GM19238 (cell line): ENCODE measurements around the gene MRPS26.
A peak's percentile ranks its signal among the peaks of the same experiment; 100 is the strongest.
"Not testable (repeated sequence)": the region's sequence is repeated elsewhere in the genome, so short reads cannot be mapped to it uniquely, and the experiment has no call there.

Experiments used
- DNase-seq: peaks from one replicate; pipeline ENCODE4 v3.0.0; 2011; ENCODE audit warnings: low spot score; ENCODE audit not compliant: insufficient read length

Gene MRPS26

DNA sequence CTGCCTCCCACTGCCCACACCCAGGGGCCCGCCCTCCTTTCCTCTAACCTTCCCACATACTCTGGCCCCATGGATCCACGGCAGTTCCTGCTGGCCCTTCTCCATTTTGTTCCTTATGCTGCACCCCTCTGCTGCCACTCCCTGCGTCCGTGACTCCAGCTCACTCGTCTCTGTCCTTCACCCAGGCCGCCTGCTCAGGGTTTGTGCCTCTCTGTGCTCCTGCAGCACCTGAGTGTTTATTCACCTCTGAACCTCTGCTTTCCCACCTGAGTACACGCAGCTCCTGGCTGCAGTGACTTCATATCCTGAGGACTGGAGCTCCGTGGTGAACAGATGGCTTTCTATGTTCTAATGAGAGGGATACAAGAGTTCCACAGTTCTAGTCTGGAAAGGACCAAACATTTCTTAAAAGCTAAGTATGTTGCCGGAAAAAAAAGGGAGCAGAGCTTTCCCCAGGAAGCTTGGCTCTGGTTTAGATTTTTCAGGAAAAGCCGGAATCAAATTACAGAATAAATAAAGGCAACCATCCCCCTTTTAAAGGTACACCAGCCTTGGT is 3.9 kb upstream of the MRPS26 start:
- no peak for DNase-seq

- DNase-seq, result no peak
These were observed 3.2 kb upstream of the MRPS26 start for GRCh38 chr20:3042625-3043024.

GRCh38 chr20:3043322-3043721 is 2.5 kb upstream of the MRPS26 start, which contains the start of gene GNRH2:
TSS of gene GNRH2 (plus strand) at chr20:3043622. CDS start at chr20:3044415, 793 bp downstream.
- no peak for DNase-seq

- no peak for DNase-seq
These were observed 1.4 kb upstream of the MRPS26 start for GRCh38 chr20:3044336-3044965.

GRCh38 chr20:3045042-3045815 is 623 bp upstream of the MRPS26 start:
- DNase-seq, result peak; percentile 68

GRCh38 chr20:3046677-3047462 is 1.0 kb downstream of the MRPS26 start:
- no peak for DNase-seq

- no peak for DNase-seq
These were observed 1.9 kb downstream of the MRPS26 start for GRCh38 chr20:3047486-3048419.

DNA sequence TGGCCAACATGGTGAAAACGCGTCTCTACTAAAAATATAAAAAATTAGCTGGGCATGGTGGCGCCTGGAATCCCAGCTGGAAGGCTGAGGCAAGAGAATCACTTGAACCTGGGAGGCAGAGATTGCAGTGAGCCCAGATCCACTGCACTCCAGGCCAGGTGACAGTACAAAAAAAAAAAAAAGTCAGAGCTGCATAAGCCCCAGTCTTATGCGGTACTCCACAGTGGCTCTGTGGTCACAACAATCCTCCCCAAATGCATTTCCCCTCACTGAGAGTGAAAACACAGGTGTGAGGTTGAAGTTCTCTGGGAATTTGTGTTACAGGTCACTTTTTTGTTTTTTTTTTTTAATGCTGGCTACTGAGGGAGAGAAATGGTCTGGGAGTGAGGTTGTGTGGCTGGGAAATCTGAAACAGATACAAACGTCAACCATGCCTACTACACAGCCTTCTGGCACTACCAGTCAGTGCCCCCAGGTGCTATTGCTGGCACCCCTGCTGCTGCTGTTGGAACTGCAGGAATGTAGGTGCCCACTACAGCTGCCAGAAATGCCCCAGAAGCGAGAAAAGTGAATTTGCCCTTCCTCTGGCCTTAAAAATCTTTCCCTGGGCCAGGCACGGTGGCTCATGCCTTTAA is 5.7 kb downstream of the MRPS26 start:
- DNase-seq, result no peak

DNA sequence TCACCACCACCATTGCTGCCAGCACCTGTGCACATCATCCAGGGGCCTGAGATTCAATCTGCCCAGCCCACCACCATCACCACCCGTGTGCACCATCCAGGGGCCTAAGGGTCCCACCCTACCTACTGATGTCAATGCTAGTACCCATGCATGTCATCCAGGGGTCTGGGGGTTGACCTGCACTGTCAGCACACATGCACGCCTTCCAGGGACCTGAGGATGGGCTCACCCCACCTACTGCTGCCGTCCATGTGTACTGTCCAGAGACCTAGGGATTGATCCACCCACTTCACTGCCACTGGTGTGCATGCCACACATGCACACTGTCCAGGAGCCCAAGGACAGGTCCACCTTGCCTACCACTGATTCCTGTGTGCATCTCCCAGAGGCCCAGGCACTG is 13.6 kb downstream of the MRPS26 start:
- DNase-seq, result no peak

DNA sequence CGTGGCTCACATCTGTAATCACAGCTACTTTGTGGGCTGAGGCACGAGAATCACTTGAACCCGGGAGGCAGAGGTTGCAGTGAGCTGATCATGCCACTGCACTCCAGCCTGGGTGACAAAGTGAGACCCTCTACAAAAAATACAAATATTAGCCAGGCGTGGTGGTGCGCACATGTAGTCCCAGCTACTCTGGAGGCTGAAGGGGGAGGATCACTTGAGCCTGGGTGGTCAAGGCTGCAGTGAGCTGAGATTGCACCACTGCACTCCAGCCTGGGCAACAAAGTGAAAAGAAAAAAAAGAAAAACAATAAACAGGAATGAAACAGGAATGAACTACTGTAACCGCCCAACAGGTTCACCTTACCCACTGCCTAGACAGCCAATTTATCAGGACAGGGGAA is 18.3 kb downstream of the MRPS26 start:
- not testable (repeated sequence) for DNase-seq

GRCh38 chr20:3067139-3068014 is 21.5 kb downstream of the MRPS26 start:
- no peak for DNase-seq

DNA sequence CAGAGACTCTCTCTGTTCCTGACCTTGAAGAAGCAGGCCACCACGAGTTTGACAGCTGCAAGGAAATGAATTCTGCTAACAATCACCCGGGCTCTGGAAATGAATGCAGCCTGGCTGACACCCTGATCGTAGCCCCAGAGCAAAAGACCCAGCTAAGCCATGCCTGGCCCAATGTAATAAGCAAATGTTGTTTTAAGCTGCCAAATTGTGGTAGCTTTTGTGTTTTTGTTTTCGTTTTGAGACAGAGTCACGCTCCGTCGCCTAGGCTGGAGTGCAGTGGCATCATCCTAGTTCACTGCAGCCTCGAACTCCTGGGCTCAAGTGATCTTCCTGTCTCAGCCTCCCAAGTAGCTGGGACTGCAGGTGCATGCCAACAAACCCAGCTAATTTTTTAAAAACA is 22.2 kb downstream of the MRPS26 start:
- DNase-seq, result no peak

GRCh38 chr20:3068986-3069900 is 23.4 kb downstream of the MRPS26 start:
- no peak for DNase-seq

- no peak for DNase-seq
These were observed 24.9 kb downstream of the MRPS26 start for GRCh38 chr20:3070725-3071124.

DNA sequence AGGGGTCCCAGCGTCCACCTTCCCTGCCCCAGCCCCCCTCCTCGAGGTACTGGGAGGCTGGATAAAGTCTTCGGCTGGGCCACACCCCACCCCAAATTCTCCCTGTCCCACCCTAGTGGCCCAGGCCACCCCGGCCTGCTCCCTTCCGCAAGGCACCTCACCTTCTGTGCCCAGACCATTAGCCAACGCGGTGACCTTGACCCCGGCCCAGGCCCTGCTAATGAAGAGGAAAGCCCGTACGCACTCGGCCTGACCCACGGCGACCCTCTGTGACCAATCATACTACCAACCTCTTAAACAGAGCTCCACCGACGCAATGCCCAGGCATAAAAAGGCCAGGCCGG is 25.4 kb downstream of the MRPS26 start:
- no peak for DNase-seq

DNA sequence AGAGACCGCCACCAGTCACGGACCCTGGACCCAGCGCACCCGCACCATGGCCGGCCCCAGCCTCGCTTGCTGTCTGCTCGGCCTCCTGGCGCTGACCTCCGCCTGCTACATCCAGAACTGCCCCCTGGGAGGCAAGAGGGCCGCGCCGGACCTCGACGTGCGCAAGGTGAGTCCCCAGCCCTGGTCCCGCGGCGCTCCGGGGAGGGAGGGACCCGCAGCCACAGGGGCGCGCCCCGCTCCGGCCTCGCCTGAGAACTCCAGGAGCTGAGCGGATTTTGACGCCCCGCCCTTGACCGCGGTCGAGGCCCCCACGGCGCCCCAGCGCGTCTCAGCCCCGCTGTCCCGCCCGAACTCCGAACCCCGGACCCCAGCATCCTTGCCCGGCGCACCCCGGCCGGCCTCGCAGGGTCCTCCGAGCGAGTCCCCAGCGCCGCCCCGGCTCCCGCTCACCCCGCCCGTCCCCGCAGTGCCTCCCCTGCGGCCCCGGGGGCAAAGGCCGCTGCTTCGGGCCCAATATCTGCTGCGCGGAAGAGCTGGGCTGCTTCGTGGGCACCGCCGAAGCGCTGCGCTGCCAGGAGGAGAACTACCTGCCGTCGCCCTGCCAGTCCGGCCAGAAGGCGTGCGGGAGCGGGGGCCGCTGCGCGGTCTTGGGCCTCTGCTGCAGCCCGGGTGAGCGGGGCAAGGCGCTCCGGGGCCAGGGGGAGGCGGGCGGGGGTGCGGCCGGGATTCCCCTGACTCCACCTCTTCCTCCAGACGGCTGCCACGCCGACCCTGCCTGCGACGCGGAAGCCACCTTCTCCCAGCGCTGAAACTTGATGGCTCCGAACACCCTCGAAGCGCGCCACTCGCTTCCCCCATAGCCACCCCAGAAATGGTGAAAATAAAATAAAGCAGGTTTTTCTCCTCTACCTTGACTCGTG is 26.0 kb downstream of the MRPS26 start, which contains the start of gene OXT:
TSS of gene OXT (plus strand) at position 11 of the 920 bp plus-strand sequence. CDS start at position 47, 36 bp downstream.
- DNase-seq, result no peak
